ENCODE results near the gene TM9SF4. TPM values are rescaled to one million over a fixed set of nuclear protein-coding genes. Genes with fewer than 3 reads are reported as not detected.
A peak's percentile ranks its signal among the peaks of the same experiment; 100 is the strongest.

The TM9SF4 gene
- total RNA-seq, 2 experiments from 2014 or later = 22.4 to 24.5 TPM

GRCh38 chr20:32201296-32201976 is 91.9 kb downstream of the TM9SF4 start:
- POLR2A ChIA-PET = interaction anchor here (1.4 kb wide), 1 partner anchor 379 kb away, joined by 3 read pairs; no protein-coding TSS in a partner anchor
- Mint-ChIP-seq H3K9me3 (no peaks in the 10 kb centered on the region), H3K36me3 (ENCODE audit: low read depth) (peaks cover 79% of the 10 kb centered on the region), H3K27me3 (no peaks in the 10 kb centered on the region), H3K4me1 (ENCODE audit: low read depth) (peaks cover 56% of the 10 kb centered on the region), H3K4me3 (no peak overlapping the region), H3K27ac (no peak overlapping the region)
- peaks cover 44% of the 10 kb centered on the region for H3K4me1 ChIP-seq (ENCODE audit: insufficient read depth, low read length)
- no peak for ATAC-seq (ENCODE audit: poor library complexity)
- no peak overlapping the region for H3K4me3 ChIP-seq (ENCODE audit: low read length)
- intact Hi-C loops (cut with DNase I, micrococcal nuclease) = loop anchor here in 1 of 2 experiments (10.0 kb wide), 1 partner anchor 623 kb away; no protein-coding TSS in a partner anchor
- no peak overlapping the region for H3K27ac ChIP-seq (ENCODE audit: low read depth in 1 of 2, low read length in 2 of 2)
- no peak for DNase-seq
- H3K36me3 ChIP-seq (ENCODE audit: insufficient read depth, low read length) = peaks cover 72% of the 10 kb centered on the region
- CTCF ChIA-PET = no interaction called here
- no peaks in the 10 kb centered on the region for H3K27me3 ChIP-seq (ENCODE audit: control insufficient read depth in 1 of 2, insufficient read depth in 2 of 2, low read length in 2 of 2)
- H3K9me3 ChIP-seq (ENCODE audit: control insufficient read depth in 1 of 2, insufficient read depth in 1 of 2, low read length in 2 of 2) = no peaks in the 10 kb centered on the region
- TF ChIP-seq, protein P1, sequence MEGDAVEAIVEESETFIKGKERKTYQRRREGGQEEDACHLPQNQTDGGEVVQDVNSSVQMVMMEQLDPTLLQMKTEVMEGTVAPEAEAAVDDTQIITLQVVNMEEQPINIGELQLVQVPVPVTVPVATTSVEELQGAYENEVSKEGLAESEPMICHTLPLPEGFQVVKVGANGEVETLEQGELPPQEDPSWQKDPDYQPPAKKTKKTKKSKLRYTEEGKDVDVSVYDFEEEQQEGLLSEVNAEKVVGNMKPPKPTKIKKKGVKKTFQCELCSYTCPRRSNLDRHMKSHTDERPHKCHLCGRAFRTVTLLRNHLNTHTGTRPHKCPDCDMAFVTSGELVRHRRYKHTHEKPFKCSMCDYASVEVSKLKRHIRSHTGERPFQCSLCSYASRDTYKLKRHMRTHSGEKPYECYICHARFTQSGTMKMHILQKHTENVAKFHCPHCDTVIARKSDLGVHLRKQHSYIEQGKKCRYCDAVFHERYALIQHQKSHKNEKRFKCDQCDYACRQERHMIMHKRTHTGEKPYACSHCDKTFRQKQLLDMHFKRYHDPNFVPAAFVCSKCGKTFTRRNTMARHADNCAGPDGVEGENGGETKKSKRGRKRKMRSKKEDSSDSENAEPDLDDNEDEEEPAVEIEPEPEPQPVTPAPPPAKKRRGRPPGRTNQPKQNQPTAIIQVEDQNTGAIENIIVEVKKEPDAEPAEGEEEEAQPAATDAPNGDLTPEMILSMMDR (IDR thresholded peaks at IDR 0.05) = no peak

DNA sequence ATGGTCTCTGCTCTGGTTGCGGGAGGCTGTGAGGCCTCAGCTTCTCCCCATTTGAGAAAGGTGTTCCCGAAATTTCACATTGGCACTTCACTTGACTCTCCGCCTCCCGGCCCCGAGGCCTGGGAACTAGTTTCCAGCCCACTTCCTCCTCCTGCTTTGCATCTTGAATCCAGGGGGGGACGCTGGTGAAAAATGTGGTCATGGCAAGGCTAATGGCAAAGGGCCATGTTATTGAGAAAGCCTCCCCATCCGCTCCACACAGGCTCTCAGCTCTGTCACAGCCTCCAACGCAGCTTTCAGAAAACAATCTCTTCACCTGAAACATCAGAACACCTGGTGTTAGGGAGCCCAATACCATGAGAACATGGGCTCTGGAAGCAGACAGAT is 92.5 kb downstream of the TM9SF4 start:
- Mint-ChIP-seq H3K9me3 (no peaks in the 10 kb centered on the region), H3K27me3 (no peaks in the 10 kb centered on the region), H3K4me1 (ENCODE audit: low read depth) (peaks cover 61% of the 10 kb centered on the region), H3K4me3 (no peak overlapping the region), H3K36me3 (ENCODE audit: low read depth) (peaks cover 79% of the 10 kb centered on the region), H3K27ac (peak overlapping the region; percentile 92)
- TF ChIP-seq, protein P1 (IDR thresholded peaks at IDR 0.05) = no peak
- intact Hi-C loops (cut with DNase I, micrococcal nuclease) = loop anchor here in 1 of 2 experiments (10.0 kb wide), 1 partner anchor 623 kb away; no protein-coding TSS in a partner anchor
- H3K36me3 ChIP-seq (ENCODE audit: insufficient read depth, low read length) = peaks cover 68% of the 10 kb centered on the region
- peaks cover 49% of the 10 kb centered on the region for H3K4me1 ChIP-seq (ENCODE audit: insufficient read depth, low read length)
- DNase-seq (no peak), ATAC-seq (ENCODE audit: poor library complexity) (no peak)
- no peaks in the 10 kb centered on the region for H3K27me3 ChIP-seq (ENCODE audit: control insufficient read depth in 1 of 2, insufficient read depth in 2 of 2, low read length in 2 of 2)
- POLR2A ChIA-PET = interaction anchor here (1.4 kb wide), 1 partner anchor 378 kb away, joined by 3 read pairs; no protein-coding TSS in a partner anchor
- H3K9me3 ChIP-seq (ENCODE audit: control insufficient read depth in 1 of 2, insufficient read depth in 1 of 2, low read length in 2 of 2) = no peaks in the 10 kb centered on the region
- H3K4me3 ChIP-seq (ENCODE audit: low read length) = no peak overlapping the region
- CTCF ChIA-PET = no interaction called here
- no peak overlapping the region for H3K27ac ChIP-seq (ENCODE audit: low read depth in 1 of 2, low read length in 2 of 2)

- Mint-ChIP-seq H3K36me3 (ENCODE audit: low read depth) (peaks cover 70% of the 10 kb centered on the region), H3K4me1 (ENCODE audit: low read depth) (peaks cover 62% of the 10 kb centered on the region), H3K9me3 (no peaks in the 10 kb centered on the region), H3K27me3 (no peaks in the 10 kb centered on the region), H3K4me3 (peak overlapping the region; percentile 47), H3K27ac (peak overlapping the region; percentile 92)
- POLR2A ChIA-PET = no interaction called here
- TF ChIP-seq, protein P1 (IDR thresholded peaks at IDR 0.05) = no peak
- Histone ChIP-seq H3K4me3 (ENCODE audit: low read length) (no peak overlapping the region), H3K9me3 (ENCODE audit: control insufficient read depth in 1 of 2, insufficient read depth in 1 of 2, low read length in 2 of 2) (no peaks in the 10 kb centered on the region), H3K4me1 (ENCODE audit: insufficient read depth, low read length) (peaks cover 60% of the 10 kb centered on the region), H3K27ac (ENCODE audit: low read depth in 1 of 2, low read length in 2 of 2) (peak overlapping the region in 1 of 2 donors; percentile 17), H3K27me3 (ENCODE audit: control insufficient read depth in 1 of 2, insufficient read depth in 2 of 2, low read length in 2 of 2) (no peaks in the 10 kb centered on the region), H3K36me3 (ENCODE audit: insufficient read depth, low read length) (peaks cover 51% of the 10 kb centered on the region)
- intact Hi-C loops (cut with DNase I, micrococcal nuclease) = loop anchor here in 1 of 2 experiments (10.0 kb wide), 1 partner anchor 621 kb away; no protein-coding TSS in a partner anchor
- DNase-seq = peak in 1 of 14 experiments; percentile 35
- no peak for ATAC-seq (ENCODE audit: poor library complexity)
- CTCF ChIA-PET = no interaction called here
These were observed 94.1 kb downstream of the TM9SF4 start for GRCh38 chr20:32203356-32204204.

Data from CD4-positive, alpha-beta T cell (primary cell).